Measurements from ENCODE around the gene FMNL1.

FMNL1 gene

DNA sequence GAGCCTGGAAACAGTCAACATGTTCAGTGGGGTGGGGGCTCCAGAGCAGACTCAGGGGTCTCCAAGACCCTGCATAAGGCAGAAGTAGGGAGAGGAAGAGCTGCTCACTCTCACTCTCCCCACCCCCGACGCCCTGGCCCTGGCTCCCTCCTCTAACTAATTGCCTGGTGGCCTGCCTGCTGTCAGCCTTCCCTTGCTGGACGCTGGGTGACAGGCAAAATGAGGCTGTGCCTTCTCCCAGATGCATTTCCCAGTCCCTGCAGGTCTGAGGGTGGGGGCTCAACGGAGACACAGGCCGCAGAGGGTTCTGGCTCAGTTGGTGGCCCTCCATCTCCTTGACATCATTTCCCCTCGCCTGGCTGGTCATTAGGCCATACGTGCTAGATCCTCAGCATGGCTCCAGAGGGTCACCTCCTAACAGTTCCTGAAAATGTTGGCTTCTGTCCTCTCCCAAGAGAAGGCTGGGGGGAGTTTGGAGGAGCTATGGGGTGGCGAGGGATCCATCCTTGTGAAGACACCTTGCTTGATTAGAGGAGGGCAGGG lies 1.4 kb downstream of the FMNL1 start:
- peak in 1 of 2 experiments; percentile 46 for DNase-seq

- DNase-seq = peak in 1 of 2 experiments; percentile 56
Observed at GRCh38 chr17:45223539-45224528, 2.1 kb downstream of the FMNL1 start.

GRCh38 chr17:45224671-45225050 lies 3.0 kb downstream of the FMNL1 start:
- no peak for DNase-seq

DNA sequence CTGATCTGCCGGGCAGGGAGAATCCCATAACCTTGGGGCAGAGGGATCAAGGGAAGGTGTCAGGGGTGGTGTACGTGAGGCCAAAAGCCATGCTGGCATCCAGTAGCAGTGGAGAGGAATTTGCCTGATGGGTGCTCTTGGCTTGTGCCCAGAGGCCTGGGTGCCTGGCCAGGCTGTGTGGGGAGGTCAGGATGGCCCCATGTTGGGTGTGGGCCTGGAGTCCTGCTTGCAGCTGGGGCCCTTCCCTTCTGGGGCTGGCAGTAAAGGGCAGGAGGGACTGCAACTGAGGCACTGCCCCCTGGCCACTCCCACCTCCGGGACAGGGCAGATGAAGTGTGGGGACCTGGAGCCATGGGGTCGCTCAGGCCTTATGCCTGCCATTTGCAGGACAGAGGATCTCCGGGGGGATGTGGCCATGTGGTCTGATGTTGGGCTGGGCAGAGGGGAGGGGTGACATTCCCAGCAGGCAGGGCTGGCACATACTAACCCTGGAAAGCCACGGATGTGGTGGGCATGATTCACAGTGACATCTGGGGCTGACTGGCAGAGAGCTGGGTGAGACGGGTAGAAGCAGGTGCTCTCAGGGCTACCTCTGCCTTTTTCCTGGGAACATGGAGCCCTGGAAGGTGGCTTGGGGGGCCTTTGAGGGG lies 3.5 kb downstream of the FMNL1 start:
- peak in 1 of 2 experiments; percentile 22 for DNase-seq

DNA sequence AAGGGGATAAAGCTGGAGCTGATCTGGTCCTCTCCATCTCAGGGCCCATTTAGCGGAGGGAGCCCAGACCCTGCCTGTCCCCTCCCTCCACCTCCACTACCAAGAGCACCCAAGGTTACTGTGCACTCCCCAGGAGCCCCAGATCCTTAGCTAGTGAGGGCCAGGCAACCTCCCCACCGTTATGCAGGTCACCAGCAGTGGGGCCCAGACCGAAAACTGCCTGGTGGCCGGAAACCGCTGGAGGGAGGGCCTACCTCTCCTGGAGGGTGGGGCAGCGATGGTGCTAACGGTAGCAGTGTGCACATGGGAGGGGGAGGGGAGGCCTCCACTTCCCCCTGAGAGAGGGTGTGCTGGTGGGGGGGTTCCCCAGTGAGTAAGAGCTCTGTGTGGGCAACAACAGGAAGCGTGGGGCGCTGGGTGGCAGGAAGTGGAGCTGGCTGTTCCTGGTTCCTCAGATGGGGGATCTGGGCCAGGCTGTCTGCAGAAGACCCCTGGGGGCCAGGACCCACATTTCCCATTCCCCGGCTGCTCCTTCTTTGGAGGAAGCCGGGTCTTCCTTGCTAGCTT lies 4.4 kb downstream of the FMNL1 start:
- no peak for DNase-seq

- no peak for DNase-seq
Observed at GRCh38 chr17:45226576-45226975, 4.9 kb downstream of the FMNL1 start.

DNA sequence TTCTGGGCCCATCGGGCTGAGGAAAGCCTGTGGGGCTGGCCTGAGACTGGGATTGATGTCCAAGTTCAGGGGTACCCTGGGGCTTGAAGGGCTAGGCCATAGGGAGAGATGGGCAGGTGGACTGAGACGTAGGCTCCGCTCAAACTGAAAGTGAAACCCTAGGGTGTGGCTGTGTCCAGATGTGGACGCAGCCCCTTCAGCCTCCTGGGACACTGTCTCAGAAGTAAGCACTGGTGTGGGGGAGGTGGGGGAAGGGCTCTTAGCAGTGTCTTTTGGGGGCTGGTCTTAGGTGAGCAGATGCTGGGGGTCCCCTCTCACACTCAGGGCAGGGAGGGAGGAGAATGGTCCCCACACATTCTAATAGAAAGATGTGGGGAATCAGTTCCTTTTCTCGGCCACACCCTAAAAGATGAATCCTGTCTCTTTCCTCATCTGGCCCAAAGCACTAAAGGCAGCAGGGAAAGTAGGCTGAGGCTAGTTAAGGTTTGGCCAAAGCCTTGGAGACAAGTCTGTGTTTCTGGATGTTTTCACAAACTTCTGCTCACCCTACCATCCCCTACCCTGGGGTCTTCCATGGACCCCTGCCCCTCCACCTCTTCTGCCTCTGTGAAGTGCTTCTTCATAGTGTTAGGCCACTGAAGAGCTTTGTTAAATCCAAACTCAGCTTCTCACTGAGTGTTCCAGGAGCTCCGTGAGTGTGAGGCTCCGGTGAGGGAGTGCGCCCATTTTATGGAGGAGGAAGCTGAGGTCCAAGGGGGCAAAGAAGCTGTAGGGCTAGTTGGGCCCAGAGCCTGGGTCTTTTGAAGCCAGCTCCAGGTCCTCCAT lies 5.6 kb downstream of the FMNL1 start:
- no peak for DNase-seq

- peak in 1 of 2 experiments; percentile 36 for DNase-seq
Observed at GRCh38 chr17:45227926-45228762, 6.5 kb downstream of the FMNL1 start.

DNA sequence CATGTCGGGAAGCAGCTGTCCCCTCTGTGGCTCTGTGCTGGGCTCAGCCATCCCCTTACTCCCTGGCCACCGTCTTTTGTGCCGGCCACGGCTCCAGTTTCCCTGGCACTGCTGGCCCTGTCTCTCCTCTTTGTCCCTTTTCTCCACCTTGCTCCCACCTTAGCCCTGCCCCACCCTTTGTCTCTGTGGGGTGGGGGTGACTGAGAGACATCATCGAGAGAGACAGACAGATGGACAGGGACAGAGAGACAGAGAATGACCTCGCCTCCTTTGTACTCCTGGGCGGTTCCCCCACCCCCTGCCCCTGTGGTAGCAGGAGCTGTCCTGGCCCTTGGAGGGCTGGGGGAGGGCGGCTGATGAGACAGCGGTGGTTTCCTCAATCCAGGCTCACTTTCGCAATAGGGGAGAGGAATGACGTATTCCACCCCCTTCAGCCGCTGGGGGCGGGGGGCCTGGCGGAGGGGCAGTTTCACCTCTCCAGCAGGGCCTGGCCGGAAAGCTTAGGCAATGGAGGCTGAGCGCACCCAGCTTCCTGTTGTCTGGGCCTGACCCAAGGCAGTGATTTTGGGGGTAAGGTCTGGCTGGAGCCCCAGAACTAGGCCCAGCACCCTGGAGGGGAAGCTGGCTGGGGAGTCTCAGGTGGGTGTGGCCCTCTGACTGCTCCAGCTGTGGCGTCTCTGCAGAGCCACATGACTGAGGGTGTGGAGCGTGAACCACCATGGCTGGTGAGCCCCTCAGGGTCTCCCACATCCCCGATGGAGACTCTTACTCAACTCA lies 7.3 kb downstream of the FMNL1 start:
- DNase-seq = no peak

DNA sequence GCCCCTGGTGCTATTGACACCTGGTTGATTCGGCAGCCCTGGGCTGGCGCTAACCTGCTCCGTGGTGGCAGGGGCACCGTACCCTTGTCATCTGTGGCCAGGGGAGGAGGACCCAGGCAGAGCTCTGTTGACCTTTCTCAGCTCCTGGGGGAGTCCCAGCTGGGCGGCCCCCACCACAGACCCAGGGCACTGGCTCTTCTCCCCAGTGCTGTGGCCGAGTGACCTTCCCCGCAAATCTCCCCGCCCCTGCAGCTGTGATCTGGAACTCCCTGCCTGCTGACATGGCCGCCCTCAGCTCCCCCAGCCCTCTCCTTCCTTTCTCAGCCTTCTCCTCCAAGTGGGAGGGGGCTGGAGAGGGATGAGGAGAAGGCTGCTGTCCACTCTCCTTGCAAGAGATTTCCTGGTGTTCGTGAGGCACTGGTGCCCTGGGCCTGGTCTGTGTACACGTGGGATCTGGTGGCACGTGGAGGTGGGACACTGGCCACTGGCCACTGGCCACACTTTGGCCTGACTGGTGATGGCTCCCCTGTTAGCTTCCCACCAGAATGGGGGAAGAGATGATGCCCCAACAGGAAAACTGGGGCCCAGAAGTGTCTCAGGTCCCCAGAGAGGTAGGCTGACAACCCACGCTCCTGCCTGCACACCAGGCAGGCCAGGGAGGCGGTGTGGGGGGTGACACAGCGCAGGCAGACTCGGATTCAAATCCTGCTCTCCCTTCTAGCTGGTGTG lies 8.2 kb downstream of the FMNL1 start:
- DNase-seq = no peak

GRCh38 chr17:45230410-45230786 lies 8.7 kb downstream of the FMNL1 start:
- DNase-seq = no peak

- peak; percentile 94 to 97 for DNase-seq
Observed at GRCh38 chr17:45230787-45231480, 9.2 kb downstream of the FMNL1 start.

DNA sequence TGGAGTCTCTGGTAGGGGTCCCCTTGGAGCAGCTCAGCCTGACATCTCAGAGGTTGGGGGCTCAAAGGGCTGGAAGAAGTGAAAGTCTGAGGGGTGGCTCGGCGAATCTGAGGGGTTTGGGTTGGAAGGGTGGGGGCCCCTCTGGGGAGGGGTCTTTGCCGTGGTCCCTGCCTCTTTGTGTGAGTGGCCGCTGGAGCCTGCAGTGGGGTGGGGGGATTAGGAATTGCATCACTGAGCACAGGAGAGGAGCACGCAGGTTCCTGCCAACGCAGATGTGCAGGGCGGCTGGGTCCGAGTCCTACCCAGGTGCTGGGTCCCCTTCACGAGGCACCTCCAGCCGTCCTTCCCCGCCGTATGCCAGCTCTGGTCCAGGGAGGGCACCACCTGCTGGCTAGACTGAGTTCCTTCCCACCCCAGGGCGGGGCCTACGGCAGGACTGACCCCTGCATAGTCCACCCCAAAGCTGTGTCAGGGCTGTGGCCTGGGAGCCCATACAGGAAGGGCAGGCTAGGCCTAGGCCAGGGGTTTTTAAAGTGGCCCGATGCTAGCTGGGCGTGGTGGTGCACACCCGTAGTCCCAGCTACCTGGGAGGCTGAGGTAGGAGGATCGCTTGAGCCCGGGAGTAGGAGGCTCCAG lies 9.9 kb downstream of the FMNL1 start:
- peak; percentile 84 to 90 for DNase-seq

DNA sequence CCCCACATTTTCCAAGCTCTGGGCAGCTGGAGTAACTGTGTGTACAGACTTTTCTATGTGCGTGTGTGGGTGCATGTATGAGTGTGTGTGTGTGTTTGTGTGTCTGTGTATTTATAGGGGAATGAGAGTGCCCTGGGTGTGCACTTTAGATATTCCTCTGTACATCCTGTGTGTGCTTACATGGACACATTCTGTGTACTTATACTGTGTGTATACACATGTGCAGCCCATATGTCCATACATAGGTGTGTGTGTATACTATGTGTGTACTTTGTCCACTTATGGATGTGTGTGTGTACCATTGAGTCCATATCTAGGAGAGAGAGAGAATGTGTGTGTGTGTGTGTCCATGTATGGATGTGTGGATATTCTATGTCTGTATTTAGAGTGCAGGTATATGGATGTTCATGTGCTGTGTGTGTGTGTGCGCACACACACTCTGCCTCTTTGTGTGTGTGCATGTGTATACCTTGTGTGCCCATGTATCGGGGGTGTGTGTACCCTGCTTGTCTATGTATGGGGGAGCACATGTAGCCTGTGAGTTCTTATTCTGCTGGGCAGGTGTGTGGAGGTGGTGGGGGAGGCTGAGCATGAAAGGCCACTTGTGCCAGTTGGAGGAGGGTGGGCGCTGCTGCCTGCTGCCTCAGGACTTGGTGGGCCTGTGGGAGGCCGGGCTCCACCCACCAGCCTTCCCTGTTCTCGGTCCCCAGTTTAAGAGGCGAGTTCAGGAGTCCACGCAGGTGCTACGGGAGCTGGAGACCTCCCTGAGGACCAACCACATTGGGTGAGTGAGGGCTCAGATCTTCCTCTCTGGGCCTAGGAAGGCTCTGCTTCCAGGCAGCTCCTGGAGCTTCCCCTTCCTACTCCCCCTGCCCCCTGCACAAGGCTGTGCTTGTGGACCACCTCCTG lies 11.1 kb downstream of the FMNL1 start:
- no peak for DNase-seq

GRCh38 chr17:45233423-45233924 lies 11.8 kb downstream of the FMNL1 start:
- DNase-seq = no peak

DNA sequence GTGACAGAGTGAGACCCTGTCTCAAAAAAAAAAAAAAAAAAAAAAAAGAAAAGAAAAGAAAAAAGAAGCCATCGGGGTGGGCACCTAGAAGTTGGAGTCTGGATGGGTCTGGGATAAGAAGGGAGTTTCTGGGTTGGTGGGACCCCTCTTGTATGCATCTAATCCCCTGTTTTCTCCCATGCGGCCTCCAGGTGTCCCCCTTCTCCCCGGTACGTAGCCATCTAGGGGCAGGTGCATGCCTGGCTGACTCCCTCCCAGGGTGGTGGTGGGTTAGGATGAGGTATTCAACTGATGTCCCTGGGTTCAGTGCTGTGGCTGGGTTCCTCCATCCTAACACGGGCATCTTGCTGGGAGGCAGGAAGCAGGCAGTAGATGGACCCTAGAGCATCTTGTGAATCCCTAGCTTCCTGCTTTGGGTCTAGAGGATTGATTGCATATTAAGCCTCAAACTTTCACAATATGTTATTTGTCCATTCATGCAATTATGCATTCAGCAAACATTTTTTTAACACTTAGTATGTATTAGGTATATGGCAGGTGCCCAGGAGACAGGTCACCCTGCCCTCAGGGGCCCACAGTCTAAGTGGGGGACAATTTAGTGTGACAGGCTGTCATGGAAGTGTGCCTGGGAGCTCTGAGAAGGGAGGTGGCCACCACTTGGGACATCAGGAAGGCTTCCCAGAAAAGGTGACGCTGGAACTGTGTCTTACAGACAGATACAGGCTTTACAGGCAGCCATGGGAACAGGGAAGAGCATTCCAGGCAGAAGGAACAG lies 13.1 kb downstream of the FMNL1 start:
- DNase-seq = peak; percentile 22 to 78

All from NCI-H524 (cell line).